Fibroblast of lung (primary cell): ENCODE results near the gene OR1D5.

Experiments used
- EZH2 ChIP-seq: IDR thresholded peaks from 2 replicates; pipeline ENCODE4 v1.5.1; 2012; ENCODE audit warnings: low read length, control low read depth, mild to moderate bottlenecking; ENCODE audit errors: missing control alignments
- TF ChIP-seq, protein P1 (sequence below), 2 donors: IDR thresholded peaks in 1 of 2; conservative IDR thresholded peaks in 1 of 2; 1 replicate in 1 of 2; 2 replicates in 1 of 2; pipeline ENCODE4 v1.5.1; 2011 to 2012; ENCODE audit warnings: low read length in 2 of 2, control low read depth in 1 of 2, inconsistent platforms in 1 of 2, low read depth in 1 of 2, mild to moderate bottlenecking in 1 of 2

DNA sequence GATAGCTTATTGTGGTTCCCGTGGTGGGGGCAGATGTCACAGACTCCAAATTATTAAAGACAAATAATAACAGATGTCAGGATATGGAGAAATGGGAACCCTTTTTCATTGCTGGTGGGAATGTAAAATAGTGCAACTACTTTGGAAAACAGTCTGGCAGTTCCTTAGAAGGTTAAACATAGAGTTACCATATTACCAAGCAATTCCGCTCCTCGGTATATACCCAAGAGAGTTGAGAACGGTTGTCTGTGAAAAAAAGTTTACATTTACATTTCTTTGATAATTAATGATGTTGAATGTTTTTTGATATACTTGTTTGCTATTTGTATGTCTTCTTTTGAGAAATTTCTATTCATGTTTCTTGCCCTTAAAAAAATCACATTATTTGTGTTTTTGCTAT is 41.2 kb downstream of the OR1D5 start:
- TF ChIP-seq, protein P1, sequence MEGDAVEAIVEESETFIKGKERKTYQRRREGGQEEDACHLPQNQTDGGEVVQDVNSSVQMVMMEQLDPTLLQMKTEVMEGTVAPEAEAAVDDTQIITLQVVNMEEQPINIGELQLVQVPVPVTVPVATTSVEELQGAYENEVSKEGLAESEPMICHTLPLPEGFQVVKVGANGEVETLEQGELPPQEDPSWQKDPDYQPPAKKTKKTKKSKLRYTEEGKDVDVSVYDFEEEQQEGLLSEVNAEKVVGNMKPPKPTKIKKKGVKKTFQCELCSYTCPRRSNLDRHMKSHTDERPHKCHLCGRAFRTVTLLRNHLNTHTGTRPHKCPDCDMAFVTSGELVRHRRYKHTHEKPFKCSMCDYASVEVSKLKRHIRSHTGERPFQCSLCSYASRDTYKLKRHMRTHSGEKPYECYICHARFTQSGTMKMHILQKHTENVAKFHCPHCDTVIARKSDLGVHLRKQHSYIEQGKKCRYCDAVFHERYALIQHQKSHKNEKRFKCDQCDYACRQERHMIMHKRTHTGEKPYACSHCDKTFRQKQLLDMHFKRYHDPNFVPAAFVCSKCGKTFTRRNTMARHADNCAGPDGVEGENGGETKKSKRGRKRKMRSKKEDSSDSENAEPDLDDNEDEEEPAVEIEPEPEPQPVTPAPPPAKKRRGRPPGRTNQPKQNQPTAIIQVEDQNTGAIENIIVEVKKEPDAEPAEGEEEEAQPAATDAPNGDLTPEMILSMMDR (conservative IDR thresholded peaks at IDR 0.05 in 1 of 2, IDR thresholded peaks at IDR 0.05 in 1 of 2; ENCODE audit: low read depth in 1 of 2, low read length in 2 of 2): no peak
- no peak for TF ChIP-seq EZH2
